Measurements from ENCODE around the gene ZNF778.

Gene ZNF778

GRCh38 chr16:89194340-89195311, 22.9 kb upstream of the ZNF778 start:
- DNase-seq, result no peak

GRCh38 chr16:89195521-89196171, 21.9 kb upstream of the ZNF778 start:
- no peak for DNase-seq

- DNase-seq, result no peak
These were observed 20.4 kb upstream of the ZNF778 start for GRCh38 chr16:89197033-89197632.

GRCh38 chr16:89197633-89198416, 19.7 kb upstream of the ZNF778 start:
- no peak for DNase-seq

GRCh38 chr16:89198417-89199240, 18.9 kb upstream of the ZNF778 start:
- DNase-seq, result no peak

- no peak for DNase-seq
These were observed 18.0 kb upstream of the ZNF778 start for GRCh38 chr16:89199241-89200123.

GRCh38 chr16:89200124-89200849, 17.2 kb upstream of the ZNF778 start, which contains the start of gene SLC22A31:
TSS of gene SLC22A31 (minus strand) at chr16:89200537. CDS start at chr16:89200501, 36 bp downstream.
- no peak for DNase-seq

- DNase-seq, result no peak
These were observed 16.6 kb upstream of the ZNF778 start for GRCh38 chr16:89200850-89201411.

GRCh38 chr16:89201439-89202377, 15.8 kb upstream of the ZNF778 start:
- DNase-seq, result peak; percentile 52

GRCh38 chr16:89202422-89203215, 14.9 kb upstream of the ZNF778 start:
- DNase-seq, result no peak

- DNase-seq, result no peak
These were observed 9.5 kb upstream of the ZNF778 start for GRCh38 chr16:89207993-89208392.

GRCh38 chr16:89209522-89210044, 7.9 kb upstream of the ZNF778 start:
- no peak for DNase-seq

- DNase-seq, result no peak
These were observed 7.2 kb upstream of the ZNF778 start for GRCh38 chr16:89210165-89210903.

- DNase-seq, result no peak
These were observed 6.5 kb upstream of the ZNF778 start for GRCh38 chr16:89210904-89211515.

- peak; percentile 46 for DNase-seq
These were observed 977 bp upstream of the ZNF778 start for GRCh38 chr16:89216315-89217137.

- no peak for DNase-seq
These were observed 440 bp upstream of the ZNF778 start for GRCh38 chr16:89217138-89217387.

All from NCI-H2029 (cell line).